Measurements from ENCODE around the gene FRMD5. TPM values are rescaled to one million over a fixed set of nuclear protein-coding genes. Genes with fewer than 3 reads are reported as not detected.

The FRMD5 gene
- total RNA-seq, 4 donors from 2014 or later: 2.9 to 5.4 (median 3.8) TPM

GRCh38 chr15:43988900-43989299 lies 206.2 kb downstream of the FRMD5 start:
- Histone ChIP-seq H3K4me1 (no peaks in the 10 kb centered on the region), H3K4me3 (no peak overlapping the region), H3K9me3 (no peaks in the 10 kb centered on the region), H3K27me3 (no peaks in the 10 kb centered on the region), H3K27ac (no peak overlapping the region), H3K36me3 (no peaks in the 10 kb centered on the region)
- 95 to 98% methylated on average over 10 to 13 of the region's 13 CpGs for WGBS, 2 donors
- TF ChIP-seq CTCF (IDR thresholded peaks at IDR 0.05): no peak
- no peak for TF ChIP-seq POLR2A (IDR thresholded peaks at IDR 0.05)
- no peak for TF ChIP-seq EP300 (IDR thresholded peaks at IDR 0.05)
- no peak for DNase-seq (ENCODE audit: low spot score in 2 of 2)

- TF ChIP-seq POLR2A (IDR thresholded peaks at IDR 0.05) (no peak), EP300 (IDR thresholded peaks at IDR 0.05) (no peak), CTCF (IDR thresholded peaks at IDR 0.05) (no peak)
- Histone ChIP-seq H3K4me1 (no peaks in the 10 kb centered on the region), H3K4me3 (no peak overlapping the region), H3K27ac (no peak overlapping the region), H3K9me3 (no peaks in the 10 kb centered on the region), H3K27me3 (no peaks in the 10 kb centered on the region), H3K36me3 (no peaks in the 10 kb centered on the region)
- WGBS, 2 donors: 87 to 94% methylated on average over 1 of the region's 1 CpG
- no peak for DNase-seq (ENCODE audit: low spot score in 2 of 2)
These were observed 207.1 kb downstream of the FRMD5 start for GRCh38 chr15:43987924-43988323.

- DNase-seq (ENCODE audit: low spot score in 2 of 2): no peak
- WGBS, 2 donors: 65% methylated on average over 7 of the region's 7 CpGs
- no peaks in the 10 kb centered on the region for H3K27me3 ChIP-seq
- H3K4me3 ChIP-seq: no peak overlapping the region
- TF ChIP-seq POLR2A (IDR thresholded peaks at IDR 0.05) (no peak), CTCF (IDR thresholded peaks at IDR 0.05) (no peak), EP300 (IDR thresholded peaks at IDR 0.05) (no peak)
- no peaks in the 10 kb centered on the region for H3K4me1 ChIP-seq
- no peaks in the 10 kb centered on the region for H3K9me3 ChIP-seq
- H3K36me3 ChIP-seq: no peaks in the 10 kb centered on the region
- H3K27ac ChIP-seq: no peak overlapping the region
These were observed 208.9 kb downstream of the FRMD5 start for GRCh38 chr15:43985976-43986680.

- DNase-seq (ENCODE audit: low spot score in 2 of 2): no peak
- H3K27ac ChIP-seq: no peak overlapping the region
- no peak overlapping the region for H3K4me3 ChIP-seq
- TF ChIP-seq EP300 (IDR thresholded peaks at IDR 0.05) (no peak), POLR2A (IDR thresholded peaks at IDR 0.05) (no peak), CTCF (IDR thresholded peaks at IDR 0.05) (no peak)
- no peaks in the 10 kb centered on the region for H3K4me1 ChIP-seq
- H3K27me3 ChIP-seq: no peaks in the 10 kb centered on the region
- H3K9me3 ChIP-seq: peaks cover 0 to 15% (median 0%) of the 10 kb centered on the region in 4 donors
- no peaks in the 10 kb centered on the region for H3K36me3 ChIP-seq
- WGBS, 2 donors: 79% methylated on average over 2 of the region's 2 CpGs
These were observed 213.5 kb downstream of the FRMD5 start for GRCh38 chr15:43981576-43981975.

- Histone ChIP-seq H3K36me3 (no peaks in the 10 kb centered on the region), H3K4me3 (no peak overlapping the region), H3K9me3 (peaks cover 0 to 15% (median 0%) of the 10 kb centered on the region in 4 donors), H3K27me3 (no peaks in the 10 kb centered on the region), H3K4me1 (no peaks in the 10 kb centered on the region), H3K27ac (no peak overlapping the region)
- 87 to 90% methylated on average over 5 of the region's 5 CpGs for WGBS, 2 donors
- TF ChIP-seq EP300 (IDR thresholded peaks at IDR 0.05) (no peak), CTCF (IDR thresholded peaks at IDR 0.05) (no peak), POLR2A (IDR thresholded peaks at IDR 0.05) (no peak)
- no peak for DNase-seq (ENCODE audit: low spot score in 2 of 2)
These were observed 217.8 kb downstream of the FRMD5 start for GRCh38 chr15:43977072-43977884.
